ENCODE results near the gene WDR91. TPM values are rescaled to one million over a fixed set of nuclear protein-coding genes. Genes with fewer than 3 reads are reported as not detected.
"Not testable (repeated sequence)": the region's sequence is repeated elsewhere in the genome, so short reads cannot be mapped to it uniquely, and the experiment has no call there.

WDR91 gene
- total RNA-seq, 1 donor from 2014 or later: 27.9 TPM

GRCh38 chr7:135233570-135233969 lies 22.2 kb upstream of the WDR91 start, which contains the start of gene STRA8:
TSS of gene STRA8 (plus strand) at chr7:135233838. CDS start at chr7:135240525, 6,687 bp downstream.
- DNase-seq (ENCODE audit: low spot score): no peak

- DNase-seq (ENCODE audit: low spot score): no peak
These were observed 21.4 kb upstream of the WDR91 start for GRCh38 chr7:135232720-135233119.

GRCh38 chr7:135232087-135232486 lies 20.8 kb upstream of the WDR91 start:
- DNase-seq (ENCODE audit: low spot score): no peak

GRCh38 chr7:135231686-135232085 lies 20.4 kb upstream of the WDR91 start:
- DNase-seq (ENCODE audit: low spot score): no peak

GRCh38 chr7:135224027-135224426 lies 12.7 kb upstream of the WDR91 start:
- DNase-seq (ENCODE audit: low spot score): no peak

GRCh38 chr7:135217645-135218509 lies 6.6 kb upstream of the WDR91 start:
- DNase-seq (ENCODE audit: low spot score): no peak

GRCh38 chr7:135215698-135216097 lies 4.4 kb upstream of the WDR91 start:
- DNase-seq (ENCODE audit: low spot score): no peak

GRCh38 chr7:135215180-135215579 lies 3.9 kb upstream of the WDR91 start:
- DNase-seq (ENCODE audit: low spot score): no peak

GRCh38 chr7:135213831-135214230 lies 2.5 kb upstream of the WDR91 start:
- no peak for DNase-seq (ENCODE audit: low spot score)

GRCh38 chr7:135211946-135212685 lies 790 bp upstream of the WDR91 start:
- not testable (repeated sequence) for DNase-seq (ENCODE audit: low spot score)

- DNase-seq (ENCODE audit: low spot score): no peak
These were observed 493 bp downstream of the WDR91 start for GRCh38 chr7:135210888-135211178.

- no peak for DNase-seq (ENCODE audit: low spot score)
These were observed 2.0 kb downstream of the WDR91 start for GRCh38 chr7:135209225-135209834.

- no peak for DNase-seq (ENCODE audit: low spot score)
These were observed 3.1 kb downstream of the WDR91 start for GRCh38 chr7:135208102-135208793.

GRCh38 chr7:135207406-135208101 lies 3.8 kb downstream of the WDR91 start:
- DNase-seq (ENCODE audit: low spot score): no peak

GRCh38 chr7:135206941-135207391 lies 4.4 kb downstream of the WDR91 start:
- no peak for DNase-seq (ENCODE audit: low spot score)

- no peak for DNase-seq (ENCODE audit: low spot score)
These were observed 5.5 kb downstream of the WDR91 start for GRCh38 chr7:135205850-135206249.

GRCh38 chr7:135204876-135205275 lies 6.5 kb downstream of the WDR91 start:
- no peak for DNase-seq (ENCODE audit: low spot score)

- no peak for DNase-seq (ENCODE audit: low spot score)
These were observed 7.0 kb downstream of the WDR91 start for GRCh38 chr7:135204341-135204749.

GRCh38 chr7:135201350-135201749 lies 10.0 kb downstream of the WDR91 start:
- DNase-seq (ENCODE audit: low spot score): no peak

GRCh38 chr7:135200821-135201331 lies 10.4 kb downstream of the WDR91 start:
- DNase-seq (ENCODE audit: low spot score): no peak

GRCh38 chr7:135199439-135199838 lies 11.9 kb downstream of the WDR91 start:
- DNase-seq (ENCODE audit: low spot score): no peak
